Activated CD4-positive, alpha-beta T cell treated with anti-CD3 and anti-CD28 coated beads, Interleukin-2, Interleukin-6, amounts not matched to agents 100 ng/mL and 50 ng/mL, durations not matched to agents 16 hours and 8 hours (primary cell): ENCODE results near the gene CHRNA9.
A peak's percentile ranks its signal among the peaks of the same experiment; 100 is the strongest.

Source experiments
- DNase-seq: peaks from one replicate; pipeline ENCODE4 v3.0.0-alpha.2; 2020

CHRNA9 gene

GRCh38 chr4:40347472-40347871, 12.3 kb downstream of the CHRNA9 start:
- DNase-seq, result no peak

GRCh38 chr4:40348000-40348399, 12.9 kb downstream of the CHRNA9 start:
- no peak for DNase-seq

- DNase-seq, result no peak
Measured at GRCh38 chr4:40349561-40350198, 14.5 kb downstream of the CHRNA9 start.

GRCh38 chr4:40350627-40351227, 15.6 kb downstream of the CHRNA9 start:
- no peak for DNase-seq

GRCh38 chr4:40354158-40354557, 19.0 kb downstream of the CHRNA9 start:
- DNase-seq, result no peak

- no peak for DNase-seq
Measured at GRCh38 chr4:40355131-40355530, 20.0 kb downstream of the CHRNA9 start.

GRCh38 chr4:40357738-40358137, 22.6 kb downstream of the CHRNA9 start:
- no peak for DNase-seq

- DNase-seq, result no peak
Measured at GRCh38 chr4:40361338-40361737, 26.2 kb downstream of the CHRNA9 start.

GRCh38 chr4:40363382-40363920, 28.3 kb downstream of the CHRNA9 start:
- no peak for DNase-seq

GRCh38 chr4:40363945-40364344, 28.8 kb downstream of the CHRNA9 start:
- DNase-seq, result no peak

GRCh38 chr4:40365766-40366165, 30.6 kb downstream of the CHRNA9 start:
- no peak for DNase-seq

- no peak for DNase-seq
Measured at GRCh38 chr4:40367451-40367850, 32.3 kb downstream of the CHRNA9 start.

GRCh38 chr4:40369437-40370274, 34.5 kb downstream of the CHRNA9 start:
- peak; percentile 47 for DNase-seq

- DNase-seq, result no peak
Measured at GRCh38 chr4:40372651-40373050, 37.5 kb downstream of the CHRNA9 start.

GRCh38 chr4:40373636-40374035, 38.5 kb downstream of the CHRNA9 start:
- no peak for DNase-seq

- no peak for DNase-seq
Measured at GRCh38 chr4:40375095-40375494, 40.0 kb downstream of the CHRNA9 start.

- no peak for DNase-seq
Measured at GRCh38 chr4:40375620-40376019, 40.5 kb downstream of the CHRNA9 start.

GRCh38 chr4:40377512-40378365, 42.6 kb downstream of the CHRNA9 start:
- no peak for DNase-seq

GRCh38 chr4:40378619-40379018, 43.5 kb downstream of the CHRNA9 start:
- DNase-seq, result no peak

- DNase-seq, result no peak
Measured at GRCh38 chr4:40379248-40379647, 44.1 kb downstream of the CHRNA9 start.

- no peak for DNase-seq
Measured at GRCh38 chr4:40380647-40381046, 45.5 kb downstream of the CHRNA9 start.

- no peak for DNase-seq
Measured at GRCh38 chr4:40388239-40388638, 53.1 kb downstream of the CHRNA9 start.

GRCh38 chr4:40389986-40390385, 54.9 kb downstream of the CHRNA9 start:
- no peak for DNase-seq
